ENCODE measurements around the gene CYTH1.

CYTH1 gene

DNA sequence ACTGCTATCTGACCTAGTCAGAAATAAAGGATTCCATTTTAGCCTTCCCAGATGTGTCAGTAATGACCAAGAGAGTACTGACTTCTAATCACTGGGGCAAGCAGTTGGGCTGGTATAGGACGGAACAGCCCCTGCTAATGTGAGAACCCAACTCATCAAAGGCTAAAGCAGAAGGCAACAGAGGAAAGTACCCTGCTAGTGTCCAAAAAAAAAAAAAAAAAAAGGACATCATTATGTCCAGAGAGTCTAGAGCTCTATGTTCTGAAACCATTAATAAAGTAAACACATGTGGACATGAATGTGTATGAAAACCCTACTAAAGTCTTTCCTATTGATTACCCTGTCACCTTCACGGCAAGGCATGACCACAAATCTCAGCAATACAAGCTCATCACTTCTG, 85.0 kb downstream of the CYTH1 start:
- Histone ChIP-seq H3K9me3 (no peaks in the 10 kb centered on the region), H3K4me1 (no peaks in the 10 kb centered on the region), H3K4me3 (ENCODE audit: low read depth, low read length) (no peak overlapping the region), H3K27me3 (no peaks in the 10 kb centered on the region), H3K36me3 (peaks cover 5% of the 10 kb centered on the region)
- TF ChIP-seq, protein P1, sequence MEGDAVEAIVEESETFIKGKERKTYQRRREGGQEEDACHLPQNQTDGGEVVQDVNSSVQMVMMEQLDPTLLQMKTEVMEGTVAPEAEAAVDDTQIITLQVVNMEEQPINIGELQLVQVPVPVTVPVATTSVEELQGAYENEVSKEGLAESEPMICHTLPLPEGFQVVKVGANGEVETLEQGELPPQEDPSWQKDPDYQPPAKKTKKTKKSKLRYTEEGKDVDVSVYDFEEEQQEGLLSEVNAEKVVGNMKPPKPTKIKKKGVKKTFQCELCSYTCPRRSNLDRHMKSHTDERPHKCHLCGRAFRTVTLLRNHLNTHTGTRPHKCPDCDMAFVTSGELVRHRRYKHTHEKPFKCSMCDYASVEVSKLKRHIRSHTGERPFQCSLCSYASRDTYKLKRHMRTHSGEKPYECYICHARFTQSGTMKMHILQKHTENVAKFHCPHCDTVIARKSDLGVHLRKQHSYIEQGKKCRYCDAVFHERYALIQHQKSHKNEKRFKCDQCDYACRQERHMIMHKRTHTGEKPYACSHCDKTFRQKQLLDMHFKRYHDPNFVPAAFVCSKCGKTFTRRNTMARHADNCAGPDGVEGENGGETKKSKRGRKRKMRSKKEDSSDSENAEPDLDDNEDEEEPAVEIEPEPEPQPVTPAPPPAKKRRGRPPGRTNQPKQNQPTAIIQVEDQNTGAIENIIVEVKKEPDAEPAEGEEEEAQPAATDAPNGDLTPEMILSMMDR (IDR thresholded peaks at IDR 0.05; ENCODE audit: low read depth, low read length): no peak
- DNase-seq: no peak

GRCh38 chr17:78696016-78696982, 85.8 kb downstream of the CYTH1 start:
- Histone ChIP-seq H3K27me3 (no peaks in the 10 kb centered on the region), H3K9me3 (no peaks in the 10 kb centered on the region), H3K36me3 (peaks cover 5% of the 10 kb centered on the region), H3K4me3 (ENCODE audit: low read depth, low read length) (no peak overlapping the region), H3K4me1 (no peaks in the 10 kb centered on the region)
- TF ChIP-seq, protein P1 (IDR thresholded peaks at IDR 0.05; ENCODE audit: low read depth, low read length): no peak
- DNase-seq: no peak

DNA sequence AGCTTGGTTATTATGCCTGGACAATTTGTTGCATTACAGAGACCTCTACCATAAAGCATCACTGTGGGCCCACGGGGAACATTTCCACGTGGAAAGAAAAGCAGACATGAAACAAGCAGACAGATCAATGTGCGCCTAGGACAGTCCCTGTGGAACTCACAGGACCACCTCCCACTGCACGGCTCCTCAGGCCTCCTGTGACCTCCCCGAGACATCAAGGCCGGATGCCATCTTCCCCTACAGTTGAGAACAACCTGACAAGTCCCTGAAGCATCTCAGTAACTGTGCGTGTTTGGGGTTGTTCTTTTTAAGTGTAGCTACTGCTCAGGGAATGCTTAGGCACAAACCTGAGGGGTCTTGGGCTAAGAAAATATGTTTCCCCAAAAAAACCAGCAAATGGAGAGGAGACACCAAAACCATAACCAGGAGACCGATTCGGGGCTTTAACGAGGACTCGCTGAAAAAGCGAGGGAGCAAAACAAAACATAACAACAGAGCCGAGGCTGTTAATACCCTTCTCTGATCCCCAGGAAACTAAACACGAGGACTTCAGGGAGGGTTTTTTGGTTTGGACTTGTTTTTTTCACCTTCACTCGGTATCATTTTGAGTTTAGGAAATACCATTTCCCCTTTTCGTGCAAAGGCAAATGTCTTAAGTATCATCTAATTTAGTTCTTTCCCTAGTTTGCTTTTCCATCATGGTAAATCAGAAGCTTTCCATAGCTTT, 87.1 kb downstream of the CYTH1 start:
- H3K36me3 ChIP-seq: peaks cover 5% of the 10 kb centered on the region
- TF ChIP-seq, protein P1 (IDR thresholded peaks at IDR 0.05; ENCODE audit: low read depth, low read length): no peak
- H3K4me3 ChIP-seq (ENCODE audit: low read depth, low read length): no peak overlapping the region
- H3K4me1 ChIP-seq: no peaks in the 10 kb centered on the region
- no peaks in the 10 kb centered on the region for H3K9me3 ChIP-seq
- no peak for DNase-seq
- H3K27me3 ChIP-seq: no peaks in the 10 kb centered on the region

DNA sequence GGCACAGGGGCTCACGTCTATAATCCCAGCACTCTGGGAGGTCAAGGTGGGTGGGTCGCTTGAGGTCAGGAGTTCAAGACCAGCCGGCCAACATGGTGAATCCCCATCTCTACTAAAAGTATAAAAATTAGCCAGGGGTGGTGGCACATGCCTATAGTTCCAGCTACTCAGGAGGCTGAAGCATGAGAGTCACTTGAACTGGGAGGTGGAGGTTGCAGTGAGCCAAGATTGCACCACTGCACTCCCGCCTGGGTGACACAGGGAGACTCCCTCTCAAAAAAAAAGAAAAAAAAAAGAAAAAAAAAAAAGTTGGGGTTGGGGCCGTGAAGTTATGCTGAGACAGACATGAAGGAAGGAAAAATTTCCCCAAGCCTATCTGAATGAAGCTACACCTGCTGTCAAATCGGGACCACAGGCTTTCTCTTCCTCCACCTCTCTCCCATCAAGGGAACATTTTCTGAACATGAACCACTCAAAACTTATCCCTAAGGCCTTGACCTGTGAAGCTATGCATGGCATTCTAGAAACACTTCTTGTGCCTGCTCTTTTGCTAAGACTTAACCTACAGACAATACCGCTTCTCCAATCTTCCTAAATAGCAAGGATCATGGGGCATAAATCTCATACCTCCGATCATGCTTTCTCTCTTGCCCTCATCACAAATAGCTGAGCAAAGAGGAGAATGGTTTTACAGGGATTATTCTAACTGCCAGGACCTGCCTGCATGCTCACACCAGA, 88.6 kb downstream of the CYTH1 start:
- no peaks in the 10 kb centered on the region for H3K4me1 ChIP-seq

DNA sequence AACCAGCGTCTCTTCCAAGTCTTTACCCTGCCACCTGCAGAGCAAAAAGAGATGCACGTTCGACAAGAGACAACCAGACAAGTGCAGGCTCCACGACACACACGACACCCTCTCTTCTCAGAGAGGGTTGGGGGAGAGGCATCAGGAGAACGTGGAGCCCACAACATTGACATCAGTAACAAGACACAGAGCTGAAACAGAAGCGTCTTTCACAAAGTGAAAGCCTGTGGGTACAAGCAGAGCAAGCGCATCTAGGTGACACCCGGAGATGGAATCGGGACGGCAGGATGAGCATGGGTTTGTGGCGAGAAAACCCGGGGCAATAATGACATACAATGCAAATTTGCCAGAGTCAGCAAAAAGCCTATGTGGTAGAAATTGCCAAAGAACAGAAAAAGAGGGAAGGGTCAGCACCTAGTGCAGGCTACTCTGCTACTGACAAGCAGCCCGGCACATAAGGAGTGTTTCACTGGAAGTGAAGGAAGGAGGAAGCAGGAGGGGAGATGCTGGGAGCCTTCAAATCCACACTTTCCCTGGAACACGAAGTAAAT, 89.5 kb downstream of the CYTH1 start:
- no peaks in the 10 kb centered on the region; the same call in 1 of the 2 replicates for H3K36me3 ChIP-seq
- H3K4me1 ChIP-seq: no peaks in the 10 kb centered on the region
- no peaks in the 10 kb centered on the region for H3K9me3 ChIP-seq
- no peak for DNase-seq
- TF ChIP-seq, protein P1 (IDR thresholded peaks at IDR 0.05; ENCODE audit: low read depth, low read length): no peak
- no peak overlapping the region for H3K4me3 ChIP-seq (ENCODE audit: low read depth, low read length)
- H3K27me3 ChIP-seq: no peaks in the 10 kb centered on the region

More for the DNA sequence above, 88.6 kb downstream of the CYTH1 start:
- no peaks in the 10 kb centered on the region for H3K27me3 ChIP-seq
- H3K36me3 ChIP-seq: no peaks in the 10 kb centered on the region; the same call in none of the 2 replicates
- DNase-seq: no peak
- no peak overlapping the region for H3K4me3 ChIP-seq (ENCODE audit: low read depth, low read length)
- H3K9me3 ChIP-seq: no peaks in the 10 kb centered on the region
- TF ChIP-seq, protein P1 (IDR thresholded peaks at IDR 0.05; ENCODE audit: low read depth, low read length): no peak
